Heart left ventricle (tissue), 16 donors: ENCODE results near the gene DOCK2. TPM values are rescaled to one million over a fixed set of nuclear protein-coding genes. Genes with fewer than 3 reads are reported as not detected.

Experiments
- ATAC-seq, 4 donors: fragments of 200-7000 bp; cut with Tn5 transposase; one replicate each; pipeline ENCODE4 v1.9.1; 2020 to 2022; ENCODE audit warnings: moderate library complexity in 4 of 4, mild to moderate bottlenecking in 3 of 4, moderate number of reproducible peaks in 1 of 4
- DNase-seq, 5 donors: peaks; one replicate each; pipeline ENCODE4 v3.0.0-alpha.2; 2020
- H3K27ac ChIP-seq, 12 donors: fragments of 200-600 bp; sonication (generic) in 4 of 12; one replicate each; pipeline versions ENCODE4 v1.5.0 to v1.8.0; 2016 to 2022; ENCODE audit warnings: mild to moderate bottlenecking in 2 of 12
- H3K27me3 ChIP-seq, 9 donors: fragments of 200-600 bp; sonication (generic) in 2 of 9; one replicate each; pipeline versions ENCODE4 v1.5.1 to v1.8.0; 2016 to 2022; ENCODE audit warnings: mild to moderate bottlenecking in 3 of 9
- H3K36me3 ChIP-seq, 9 donors: fragments of 200-600 bp; sonication (generic) in 2 of 9; one replicate each; pipeline versions ENCODE4 v1.5.0 to v1.8.0; 2018 to 2022; ENCODE audit warnings: mild to moderate bottlenecking in 2 of 9
- H3K4me1 ChIP-seq, 12 donors: fragments of 200-600 bp; sonication (generic) in 4 of 12; one replicate each; pipeline versions ENCODE4 v1.5.0 to v1.8.0; 2016 to 2022; ENCODE audit warnings: mild to moderate bottlenecking in 3 of 12
- H3K4me3 ChIP-seq, 12 donors: fragments of 200-600 bp; sonication (generic) in 4 of 12; one replicate each; pipeline versions ENCODE4 v1.5.0 to v1.8.0; 2017 to 2022; ENCODE audit warnings: mild to moderate bottlenecking in 9 of 12, moderate library complexity in 4 of 12
- H3K9me3 ChIP-seq, 12 donors: fragments of 200-600 bp; sonication (generic) in 4 of 12; one replicate each; pipeline versions ENCODE4 v1.5.0 to v1.8.0; 2016 to 2022; ENCODE audit warnings: mild to moderate bottlenecking in 1 of 12
- CTCF ChIP-seq, 12 donors: fragments of 200-600 bp; sonication (generic) in 4 of 12; IDR thresholded peaks; one replicate each; pipeline versions ENCODE4 v1.5.0 to v1.8.0; 2018 to 2022; ENCODE audit warnings: antibody characterized with exemption in 12 of 12, mild to moderate bottlenecking in 5 of 12
- POLR2A ChIP-seq, 2 donors: fragments of 450-650 bp; IDR thresholded peaks; one replicate each; pipeline ENCODE4 v1.6.1; 2017; ENCODE audit warnings: antibody characterized with exemption in 2 of 2, mild to moderate bottlenecking in 2 of 2, moderate library complexity in 2 of 2
- WGBS, 4 donors: extraction: QIAGEN DNeasy Blood & Tissue Kit in 2 of 4; methylation state at CpG; one replicate each; pipeline versions ENCODE4 v1.1.5 to v1.1.7; 2013 to 2018; 5-methylcytosine and 5-hydroxymethylcytosine counted together
- intact Hi-C, 10 donors: fragments of 100-400 bp; cut with DNase I; formaldehyde crosslinking; loops; one replicate each; pipeline versions ENCODE4 v1.11.1 to v1.14.2; 2022
- polyA plus RNA-seq, 2 donors: library from polyadenylated mRNA; stranded (reverse); fragments of 200-250 nt; gene quantifications; one replicate each; pipeline ENCODE4 v1.2.3, GENCODE V29; 2013
- total RNA-seq, 9 donors: library from RNA; depleted of rRNA in 2 of 9; stranded (reverse); fragments of >200 nt in 2 of 9; fragmentation: NEBNext Ultra II Directional in 3 of 9; extraction: Animal tissue kit (Norgen Biotek cat#: 25700) in 3 of 9; gene quantifications; one replicate each; pipeline versions ENCODE4 v1.1.0 to v1.2.4, GENCODE V29; 2016 to 2023
- donor health status: ischemic (EF 13 %, LVEDD 7.1; RV severe dilation, severe dysfunction).
- donor health status: healthy with polysubstance abuse.
- donor health status: DM: no; HTN: yes; CAD: no.
- donor health status: DM: no; HTN: no; CAD: no.
- donor health status: ischemic (EF 25% LVEDD 6.9; RV normal size, moderate dysfunction).
- donor health status: ischemic (EF 25% LVEDD 5.7; RV mildly dilated, moderate dysfunction).
- donor health status: healthy.
- donor health status: DM: yes; HTN: yes; CAD: no.
- donor health status: ischemic (EF 35%, LVEDD 5.7; RV mildly dilated, moderate dysfunction).
- donor health status: nonischemic (EF 11% LVEDD 7.7; RV severe dilation, severe dysfunction).
- donor health status: DM: yes; HTN: yes; CAD: no.
- donor health status: PGD.
- donor health status: ischemic (EF 29% LVEDD 5.4; RV normal size, mild dysfunction).
- donor health status: nonischemic (EF 23%, LVEDD 6.1; RV moderate dilation, normal function).

DOCK2 gene
- total and polyA plus RNA-seq, 11 donors = 0.80 to 59.5 (median 4.6) TPM

DNA sequence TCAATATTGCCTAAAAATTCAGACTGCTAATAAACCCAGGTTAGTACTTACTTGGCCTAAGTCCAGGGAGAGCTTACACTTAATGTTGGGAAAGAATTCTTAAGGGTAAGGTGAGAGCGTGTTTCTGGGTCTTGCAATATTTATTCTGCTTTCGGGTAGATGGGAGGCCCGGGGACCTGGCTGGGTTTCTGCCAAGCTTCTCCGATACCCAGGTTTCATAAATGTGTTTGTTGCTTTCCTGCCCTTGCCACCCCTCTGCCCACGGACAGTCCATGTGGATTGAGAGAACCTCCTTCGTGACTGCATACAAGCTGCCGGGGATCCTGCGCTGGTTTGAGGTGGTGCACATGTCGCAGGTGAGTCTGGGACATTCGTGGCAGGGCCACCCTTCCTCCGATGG lies 420.2 kb downstream of the DOCK2 start:
- Histone ChIP-seq H3K27me3 (no peaks in the 10 kb centered on the region), H3K27ac (no peak overlapping the region), H3K4me1 (no peaks in the 10 kb centered on the region), H3K4me3 (no peak overlapping the region), H3K9me3 (peaks cover 0 to 16% (median 0%) of the 10 kb centered on the region in 12 donors), H3K36me3 (peaks cover 0 to 84% (median 0%) of the 10 kb centered on the region in 9 donors)
- ATAC-seq = no peak
- intact Hi-C loops = no loop called here
- no peak for DNase-seq
- TF ChIP-seq CTCF (IDR thresholded peaks at IDR 0.05) (no peak), POLR2A (IDR thresholded peaks at IDR 0.05) (no peak)
- 88 to 95% (median 92%) methylated on average over 11 of the region's 11 CpGs for WGBS, 4 donors

GRCh38 chr5:170059221-170059620 lies 422.1 kb downstream of the DOCK2 start:
- Histone ChIP-seq H3K9me3 (peaks cover 0 to 16% (median 0%) of the 10 kb centered on the region in 12 donors), H3K27me3 (no peaks in the 10 kb centered on the region), H3K27ac (no peak overlapping the region), H3K36me3 (peaks cover 0 to 80% (median 0%) of the 10 kb centered on the region in 9 donors), H3K4me3 (no peak overlapping the region), H3K4me1 (no peaks in the 10 kb centered on the region)
- TF ChIP-seq POLR2A (IDR thresholded peaks at IDR 0.05) (no peak), CTCF (IDR thresholded peaks at IDR 0.05) (no peak)
- 36 to 100% (median 75%) methylated on average over 1 of the region's 1 CpG for WGBS, 4 donors
- DNase-seq (no peak), ATAC-seq (no peak)
- intact Hi-C loops = no loop called here

GRCh38 chr5:170067152-170067551 lies 430.1 kb downstream of the DOCK2 start:
- Histone ChIP-seq H3K4me1 (no peaks in the 10 kb centered on the region), H3K27ac (no peak overlapping the region), H3K36me3 (peaks cover 0 to 54% (median 0%) of the 10 kb centered on the region in 9 donors), H3K4me3 (no peak overlapping the region), H3K27me3 (no peaks in the 10 kb centered on the region), H3K9me3 (no peaks in the 10 kb centered on the region)
- no peak for TF ChIP-seq CTCF (IDR thresholded peaks at IDR 0.05)
- TF ChIP-seq POLR2A (IDR thresholded peaks at IDR 0.05) = no peak
- DNase-seq = no peak
- no peak for ATAC-seq
- intact Hi-C loops = loop anchor here in 2 of 10 donors (5.0 to 10.0 kb wide), 2 partner anchors 362 to 365 kb away; no protein-coding TSS in a partner anchor

DNA sequence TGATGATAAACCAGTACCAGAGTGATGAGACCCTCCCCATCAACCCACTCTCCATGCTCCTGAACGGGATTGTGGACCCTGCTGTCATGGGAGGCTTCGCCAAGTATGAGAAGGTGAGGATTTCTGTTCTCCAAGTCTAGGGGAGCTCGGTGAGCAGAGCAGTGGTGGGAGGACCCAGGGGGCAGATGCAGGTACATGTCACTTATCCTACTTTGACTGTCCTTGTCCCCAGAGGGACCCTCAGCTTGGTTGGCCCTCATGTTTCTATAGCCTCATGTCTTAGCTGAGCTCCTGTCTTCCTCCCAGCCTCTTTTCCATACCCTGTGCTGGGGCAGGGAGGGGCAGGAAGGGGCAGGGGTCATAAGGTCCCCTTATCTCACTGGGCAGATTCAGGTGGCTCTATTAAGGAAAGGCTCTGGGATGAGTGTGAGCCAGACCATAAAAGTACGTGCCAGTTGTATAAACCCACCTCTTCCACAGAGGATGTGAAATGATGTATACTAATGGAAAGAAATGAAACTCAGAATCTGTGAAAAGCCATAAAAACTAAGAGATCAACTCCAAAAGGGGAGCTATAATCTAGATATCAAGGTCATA lies 430.6 kb downstream of the DOCK2 start:
- H3K4me1 ChIP-seq = no peaks in the 10 kb centered on the region
- H3K9me3 ChIP-seq = no peaks in the 10 kb centered on the region
- intact Hi-C loops = loop anchor here in 3 of 10 donors (2.0 to 10.0 kb wide), 3 partner anchors 363 to 365 kb away; no protein-coding TSS in a partner anchor
- DNase-seq (no peak), ATAC-seq (no peak)
- no peak overlapping the region for H3K4me3 ChIP-seq
- H3K36me3 ChIP-seq = peaks cover 0 to 53% (median 0%) of the 10 kb centered on the region in 9 donors
- WGBS, 4 donors = 65 to 75% (median 69%) methylated on average over 4 of the region's 4 CpGs
- H3K27me3 ChIP-seq = no peaks in the 10 kb centered on the region
- H3K27ac ChIP-seq = no peak overlapping the region
- TF ChIP-seq POLR2A (IDR thresholded peaks at IDR 0.05) (no peak), CTCF (IDR thresholded peaks at IDR 0.05) (no peak)
